Effector memory CD8-positive, alpha-beta T cell (primary cell): Measurements from ENCODE around the gene ACVR1B.
A peak's percentile ranks its signal among the peaks of the same experiment; 100 is the strongest.

Experiments
- ATAC-seq: fragments of 150-1000 bp; cut with Tn5 transposase; replicated peaks from 2 replicates; pipeline ENCODE4 v1.10.0; 2021; ENCODE audit warnings: mild to moderate bottlenecking, moderate library complexity
- DNase-seq, 3 experiments: peaks; one replicate each; pipeline ENCODE4 v3.0.0; 2021
- H3K27ac Mint-ChIP-seq, 2 donors: one replicate each; pipeline ENCODE4 v1.8.0; 2022; ENCODE audit warnings: mild to moderate bottlenecking in 2 of 2, mixed read lengths in 2 of 2, moderate library complexity in 2 of 2
- H3K27me3 Mint-ChIP-seq, 2 donors: one replicate each; pipeline ENCODE4 v1.8.0; 2022; ENCODE audit warnings: mixed read lengths in 2 of 2
- H3K36me3 Mint-ChIP-seq: one replicate; pipeline ENCODE4 v1.8.0; 2022; ENCODE audit warnings: mild to moderate bottlenecking, moderate library complexity, mixed read lengths; ENCODE audit not compliant: insufficient read depth
- H3K4me1 Mint-ChIP-seq, 2 donors: one replicate each; pipeline ENCODE4 v1.8.0; 2022; ENCODE audit warnings: low read depth in 2 of 2, mixed read lengths in 2 of 2
- H3K4me3 Mint-ChIP-seq, 2 donors: one replicate each; pipeline ENCODE4 v1.8.0; 2022; ENCODE audit warnings: mild to moderate bottlenecking in 2 of 2, mixed read lengths in 2 of 2, moderate library complexity in 2 of 2
- H3K9me3 Mint-ChIP-seq, 2 donors: one replicate each; pipeline ENCODE4 v1.8.0; 2022; ENCODE audit warnings: mixed read lengths in 2 of 2

ACVR1B gene

GRCh38 chr12:52023976-52024688 lies 72.6 kb downstream of the ACVR1B start:
- Mint-ChIP-seq H3K4me3 (peak overlapping the region; percentile 85 to 93), H3K4me1 (peaks cover 34% of the 10 kb centered on the region in 2 donors), H3K9me3 (no peaks in the 10 kb centered on the region), H3K27me3 (no peaks in the 10 kb centered on the region), H3K36me3 (peaks cover 40% of the 10 kb centered on the region), H3K27ac (peak overlapping the region; percentile 36 to 82)
- ATAC-seq (peak; percentile 11), DNase-seq (no peak)

- DNase-seq (no peak), ATAC-seq (no peak)
- Mint-ChIP-seq H3K9me3 (no peaks in the 10 kb centered on the region), H3K4me1 (peaks cover 34% of the 10 kb centered on the region in 2 donors), H3K27ac (peak overlapping the region in 1 of 2 donors; percentile 93), H3K27me3 (no peaks in the 10 kb centered on the region), H3K4me3 (peak overlapping the region; percentile 85 to 93), H3K36me3 (peaks cover 33% of the 10 kb centered on the region)
Observed at GRCh38 chr12:52024845-52025230, 73.3 kb downstream of the ACVR1B start.

GRCh38 chr12:52026263-52026662 lies 74.8 kb downstream of the ACVR1B start:
- ATAC-seq (no peak), DNase-seq (no peak)
- H3K9me3 Mint-ChIP-seq = no peaks in the 10 kb centered on the region
- no peak overlapping the region for H3K27ac Mint-ChIP-seq
- no peak overlapping the region for H3K4me3 Mint-ChIP-seq
- H3K27me3 Mint-ChIP-seq = no peaks in the 10 kb centered on the region
- peaks cover 32% of the 10 kb centered on the region for H3K36me3 Mint-ChIP-seq
- H3K4me1 Mint-ChIP-seq = peaks cover 23 to 25% of the 10 kb centered on the region in 2 donors

GRCh38 chr12:52027085-52027843 lies 75.8 kb downstream of the ACVR1B start:
- ATAC-seq (no peak), DNase-seq (no peak)
- peaks cover 23 to 25% of the 10 kb centered on the region in 2 donors for H3K4me1 Mint-ChIP-seq
- no peak overlapping the region for H3K27ac Mint-ChIP-seq
- no peaks in the 10 kb centered on the region for H3K9me3 Mint-ChIP-seq
- H3K27me3 Mint-ChIP-seq = no peaks in the 10 kb centered on the region
- H3K4me3 Mint-ChIP-seq = no peak overlapping the region
- H3K36me3 Mint-ChIP-seq = peaks cover 27% of the 10 kb centered on the region

- no peak for DNase-seq
- H3K4me3 Mint-ChIP-seq = no peak overlapping the region
- ATAC-seq = no peak
- H3K27ac Mint-ChIP-seq = no peak overlapping the region
- H3K4me1 Mint-ChIP-seq = peaks cover 20 to 26% of the 10 kb centered on the region in 2 donors
- H3K27me3 Mint-ChIP-seq = no peaks in the 10 kb centered on the region
- peaks cover 25% of the 10 kb centered on the region for H3K36me3 Mint-ChIP-seq
- H3K9me3 Mint-ChIP-seq = no peaks in the 10 kb centered on the region
Observed at GRCh38 chr12:52029685-52030084, 78.2 kb downstream of the ACVR1B start.

- Mint-ChIP-seq H3K36me3 (peaks cover 25% of the 10 kb centered on the region), H3K4me1 (peaks cover 10 to 19% of the 10 kb centered on the region in 2 donors), H3K4me3 (peak overlapping the region; percentile 73 to 77), H3K9me3 (no peaks in the 10 kb centered on the region), H3K27me3 (no peaks in the 10 kb centered on the region), H3K27ac (peak overlapping the region; percentile 78 to 85)
- DNase-seq (no peak), ATAC-seq (no peak)
Observed at GRCh38 chr12:52032446-52032803, 80.9 kb downstream of the ACVR1B start.

- peak; percentile 73 to 75 (median 73) for DNase-seq
- ATAC-seq = peak; percentile 75
- Mint-ChIP-seq H3K4me1 (peaks cover 10 to 22% of the 10 kb centered on the region in 2 donors), H3K27ac (peak overlapping the region; percentile 78 to 85), H3K9me3 (no peaks in the 10 kb centered on the region), H3K27me3 (no peaks in the 10 kb centered on the region), H3K36me3 (peaks cover 24% of the 10 kb centered on the region), H3K4me3 (peak overlapping the region; percentile 73 to 77)
Observed at GRCh38 chr12:52032804-52033445, 81.4 kb downstream of the ACVR1B start.

GRCh38 chr12:52033446-52034140 lies 82.1 kb downstream of the ACVR1B start:
- Mint-ChIP-seq H3K4me1 (peaks cover 10 to 24% of the 10 kb centered on the region in 2 donors), H3K27me3 (no peaks in the 10 kb centered on the region), H3K36me3 (peaks cover 18% of the 10 kb centered on the region)

GRCh38 chr12:52035190-52035589 lies 83.7 kb downstream of the ACVR1B start:
- ATAC-seq (no peak), DNase-seq (no peak)
- Mint-ChIP-seq H3K9me3 (no peaks in the 10 kb centered on the region), H3K27ac (peak overlapping the region in 1 of 2 donors; percentile 52), H3K27me3 (no peaks in the 10 kb centered on the region), H3K36me3 (peaks cover 18% of the 10 kb centered on the region), H3K4me3 (peak overlapping the region; percentile 6 to 63), H3K4me1 (peaks cover 10 to 24% of the 10 kb centered on the region in 2 donors)

More at GRCh38 chr12:52033446-52034140, 82.1 kb downstream of the ACVR1B start:
- DNase-seq (no peak), ATAC-seq (no peak)
- peak overlapping the region; percentile 78 to 85 for H3K27ac Mint-ChIP-seq
- peak overlapping the region; percentile 73 to 77 for H3K4me3 Mint-ChIP-seq
- H3K9me3 Mint-ChIP-seq = no peaks in the 10 kb centered on the region

- no peaks in the 10 kb centered on the region for H3K27me3 Mint-ChIP-seq
- peaks cover 10 to 24% of the 10 kb centered on the region in 2 donors for H3K4me1 Mint-ChIP-seq
- peak overlapping the region; percentile 59 to 63 for H3K4me3 Mint-ChIP-seq
- H3K9me3 Mint-ChIP-seq = no peaks in the 10 kb centered on the region
- peaks cover 18% of the 10 kb centered on the region for H3K36me3 Mint-ChIP-seq
- no peak for DNase-seq
- peak overlapping the region; percentile 62 to 88 for H3K27ac Mint-ChIP-seq
- ATAC-seq = no peak
Observed at GRCh38 chr12:52035926-52036325, 84.4 kb downstream of the ACVR1B start.

- Mint-ChIP-seq H3K4me3 (peak overlapping the region; percentile 59 to 63), H3K27me3 (no peaks in the 10 kb centered on the region), H3K9me3 (no peaks in the 10 kb centered on the region), H3K4me1 (peaks cover 12 to 25% of the 10 kb centered on the region in 2 donors), H3K27ac (peak overlapping the region; percentile 62 to 88), H3K36me3 (peaks cover 18% of the 10 kb centered on the region)
- ATAC-seq (peak; percentile 78), DNase-seq (peak; percentile 83 to 88 (median 85))
Observed at GRCh38 chr12:52036587-52037171, 85.2 kb downstream of the ACVR1B start.

- Mint-ChIP-seq H3K9me3 (no peaks in the 10 kb centered on the region), H3K36me3 (peaks cover 22% of the 10 kb centered on the region), H3K4me1 (peaks cover 18 to 31% of the 10 kb centered on the region in 2 donors), H3K27ac (peak overlapping the region in 1 of 2 donors; percentile 88), H3K27me3 (no peaks in the 10 kb centered on the region), H3K4me3 (peak overlapping the region; percentile 36 to 59)
- ATAC-seq (peak; percentile 0), DNase-seq (no peak)
Observed at GRCh38 chr12:52037248-52037861, 85.9 kb downstream of the ACVR1B start.
